SJSA1 (cell line): ENCODE data around the gene FCSK. TPM values are rescaled to one million over a fixed set of nuclear protein-coding genes. Genes with fewer than 3 reads are reported as not detected.
A peak's percentile ranks its signal among the peaks of the same experiment; 100 is the strongest.

Experiments
- DNase-seq, 2 experiments: peaks; one replicate each; pipeline ENCODE4 v3.0.0-alpha.2; 2015 to 2020; ENCODE audit warnings: low spot score in 2 of 2, low read depth in 1 of 2
- H3K27ac ChIP-seq: fragments of 250-450 bp; sonication (Bioruptor Pico); 2 replicates; pipeline ENCODE4 v1.5.1; 2020; ENCODE audit warnings: mild to moderate bottlenecking, moderate library complexity
- H3K27me3 ChIP-seq: fragments of 250-450 bp; sonication (Bioruptor Pico); replicated peaks from 2 replicates; pipeline ENCODE4 v1.5.1; 2020; ENCODE audit warnings: mild to moderate bottlenecking, moderate library complexity
- H3K36me3 ChIP-seq: fragments of 250-450 bp; sonication (Bioruptor Pico); 2 replicates; pipeline ENCODE4 v1.5.1; 2020; ENCODE audit warnings: mild to moderate bottlenecking
- H3K4me1 ChIP-seq: fragments of 250-450 bp; sonication (Bioruptor Pico); replicated peaks from 2 replicates; pipeline ENCODE4 v1.6.1; 2021; ENCODE audit warnings: mild to moderate bottlenecking
- H3K4me3 ChIP-seq: fragments of 250-450 bp; sonication (Bioruptor Pico); 2 replicates; pipeline ENCODE4 v1.5.1; 2020; ENCODE audit warnings: mild to moderate bottlenecking
- H3K9me3 ChIP-seq: fragments of 250-450 bp; sonication (Bioruptor Pico); replicated peaks from 2 replicates; pipeline ENCODE4 v1.5.1; 2020; ENCODE audit warnings: mild to moderate bottlenecking
- total RNA-seq: library from RNA; depleted of rRNA; stranded (reverse); fragments of >200 nt; shearing (Covaris generic); gene quantifications from 2 replicates; pipeline ENCODE4 v1.2.3, GENCODE V29; 2014

FCSK gene
- total RNA-seq, 1 experiment from 2014 or later, result 3.4 TPM

DNA sequence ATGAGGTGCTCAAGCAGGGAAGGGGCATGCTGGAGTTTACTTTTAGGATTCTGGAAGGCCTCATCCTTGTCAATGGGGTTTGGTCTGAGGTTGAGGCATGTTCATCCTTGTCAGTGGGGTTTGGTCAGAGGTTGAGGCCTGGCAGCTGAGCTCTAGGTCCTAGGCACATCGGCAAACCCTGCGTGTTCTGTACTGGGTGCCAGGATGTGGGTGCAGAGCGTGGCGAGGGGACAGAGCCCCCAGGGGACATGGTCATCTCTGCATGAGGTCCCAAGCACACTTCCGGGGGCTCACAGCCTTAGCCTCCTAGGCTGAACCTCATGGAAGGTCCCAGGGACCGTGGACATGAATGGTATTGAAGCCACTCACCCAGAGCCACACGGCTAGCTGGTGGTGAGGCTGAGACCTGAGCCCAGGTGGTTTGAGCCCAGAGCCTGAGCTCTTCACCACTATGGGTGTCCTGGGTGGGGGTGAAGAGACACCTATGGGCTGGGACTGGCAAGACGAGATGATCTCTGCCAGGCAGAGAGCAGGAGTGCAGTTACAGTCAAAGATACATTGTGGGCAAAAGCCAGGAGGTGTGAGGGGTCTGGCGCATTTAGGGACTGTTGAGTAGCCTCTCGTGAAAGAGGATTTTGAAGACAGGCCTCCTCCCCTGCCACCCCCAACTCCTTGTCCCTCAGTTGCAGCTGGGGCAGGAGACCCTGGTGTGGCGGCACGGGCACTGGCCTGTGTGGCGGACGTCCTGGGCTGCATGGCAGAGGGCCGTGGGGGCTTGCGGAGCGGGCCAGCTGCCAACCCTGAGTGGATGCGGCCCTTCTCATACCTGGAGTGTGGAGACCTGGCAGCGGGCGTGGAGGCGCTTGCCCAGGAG, 19.3 kb downstream of the FCSK start:
- no peak overlapping the region for H3K4me3 ChIP-seq
- H3K9me3 ChIP-seq, result no peaks in the 10 kb centered on the region
- no peak overlapping the region for H3K27ac ChIP-seq
- peaks cover 17% of the 10 kb centered on the region for H3K36me3 ChIP-seq
- H3K4me1 ChIP-seq, result peaks cover 15% of the 10 kb centered on the region
- no peak for DNase-seq
- no peaks in the 10 kb centered on the region for H3K27me3 ChIP-seq

DNA sequence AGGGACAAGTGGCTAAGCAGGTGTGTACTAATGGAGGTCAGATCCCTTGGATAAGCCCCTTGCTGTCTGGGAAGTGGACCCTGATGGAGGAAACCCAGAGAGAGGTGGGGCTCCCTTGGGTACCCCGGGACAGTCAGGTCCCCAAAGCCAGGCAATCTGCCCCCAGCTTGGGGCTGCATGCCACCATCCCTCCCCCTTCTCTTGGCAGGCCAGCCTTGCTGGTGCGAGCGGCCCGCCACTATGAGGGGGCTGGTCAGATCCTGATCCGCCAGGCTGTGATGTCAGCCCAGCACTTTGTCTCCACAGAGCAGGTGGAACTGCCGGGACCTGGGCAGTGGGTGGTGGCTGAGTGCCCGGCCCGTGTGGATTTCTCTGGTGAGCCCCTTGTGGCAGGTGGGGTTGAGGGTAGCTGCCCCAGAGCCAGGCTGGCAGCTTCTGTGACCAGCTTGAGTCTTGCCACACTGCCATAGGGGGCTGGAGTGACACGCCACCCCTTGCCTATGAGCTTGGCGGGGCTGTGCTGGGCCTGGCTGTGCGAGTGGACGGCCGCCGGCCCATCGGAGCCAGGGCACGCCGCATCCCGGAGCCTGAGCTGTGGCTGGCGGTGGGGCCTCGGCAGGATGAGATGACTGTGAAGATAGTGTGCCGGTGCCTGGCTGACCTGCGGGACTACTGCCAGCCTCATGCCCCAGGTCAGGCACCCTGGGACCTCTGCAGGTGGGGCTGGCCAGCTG, 20.1 kb downstream of the FCSK start:
- DNase-seq, result no peak
- no peaks in the 10 kb centered on the region for H3K27me3 ChIP-seq
- H3K36me3 ChIP-seq, result peaks cover 25% of the 10 kb centered on the region
- no peaks in the 10 kb centered on the region for H3K9me3 ChIP-seq
- H3K4me1 ChIP-seq, result peaks cover 15% of the 10 kb centered on the region
- H3K4me3 ChIP-seq, result no peak overlapping the region
- no peak overlapping the region for H3K27ac ChIP-seq

DNA sequence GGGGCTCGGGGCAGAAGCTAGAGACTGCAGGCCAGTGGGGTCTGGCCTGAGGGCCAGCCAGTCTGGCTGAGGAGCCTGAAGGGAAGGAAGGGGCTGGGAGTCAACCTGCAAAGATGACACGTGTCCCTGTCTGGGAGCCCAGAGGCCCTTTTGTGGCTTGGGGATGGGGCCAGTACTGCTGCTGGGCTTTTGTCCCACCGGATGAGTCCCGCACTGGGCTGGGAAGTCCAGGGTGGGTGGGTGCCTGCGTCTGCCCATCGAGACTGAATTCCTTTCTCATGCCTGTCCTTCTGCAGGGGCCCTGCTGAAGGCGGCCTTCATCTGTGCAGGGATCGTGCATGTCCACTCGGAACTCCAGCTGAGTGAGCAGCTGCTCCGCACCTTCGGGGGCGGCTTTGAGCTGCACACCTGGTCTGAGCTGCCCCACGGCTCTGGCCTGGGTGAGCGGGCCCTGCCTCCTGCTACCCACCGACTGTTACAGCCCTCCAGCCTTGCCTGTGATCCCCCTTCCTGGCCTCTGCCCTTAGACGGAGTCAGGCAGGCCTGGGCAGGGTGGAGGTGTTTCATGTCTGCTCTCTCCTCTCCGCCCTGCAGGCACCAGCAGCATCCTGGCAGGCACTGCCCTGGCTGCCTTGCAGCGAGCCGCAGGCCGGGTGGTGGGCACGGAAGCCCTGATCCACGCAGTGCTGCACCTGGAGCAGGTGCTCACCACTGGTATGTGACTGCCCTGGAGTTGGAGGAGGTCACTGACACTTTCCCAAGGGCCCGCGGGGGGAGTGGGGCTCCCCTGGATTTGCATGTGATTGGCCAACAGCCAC, 20.9 kb downstream of the FCSK start:
- Histone ChIP-seq H3K9me3 (no peaks in the 10 kb centered on the region), H3K27ac (no peak overlapping the region)

DNA sequence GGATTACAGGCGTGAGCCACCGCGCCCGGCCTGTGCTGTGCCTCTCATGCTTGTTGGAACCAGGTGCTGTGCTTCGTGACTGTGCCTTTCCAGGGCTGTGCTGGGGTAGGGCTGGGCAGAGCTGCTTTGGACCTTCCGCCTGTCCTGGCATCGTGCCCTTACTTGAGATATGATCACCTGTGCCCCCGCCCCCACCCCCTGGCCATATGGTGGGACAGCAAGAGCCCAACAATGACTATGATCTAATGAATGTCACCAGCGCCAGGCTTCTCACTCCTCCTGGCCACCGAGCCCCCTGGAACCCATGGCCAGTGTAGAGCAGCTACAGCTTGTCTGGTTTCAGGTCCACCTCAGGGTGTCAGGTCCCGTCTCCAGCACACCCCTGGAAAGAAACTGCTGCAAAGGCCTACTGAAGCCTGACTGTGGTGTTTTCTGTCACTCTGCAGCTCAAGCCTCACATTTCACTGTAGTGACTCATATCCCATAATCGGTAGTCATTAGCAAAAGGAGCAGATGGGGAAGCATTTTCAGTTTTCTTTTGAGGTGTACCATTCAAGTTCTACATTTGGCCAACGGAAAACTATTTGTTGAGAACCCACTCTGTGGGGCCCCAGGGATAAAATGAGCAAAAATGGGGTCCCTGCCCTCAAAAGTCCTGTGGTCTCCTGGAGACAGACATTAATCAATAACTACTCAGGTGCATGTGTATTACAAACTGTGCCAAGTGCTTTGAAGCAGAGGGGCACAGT, 22.1 kb downstream of the FCSK start:
- Histone ChIP-seq H3K9me3 (no peaks in the 10 kb centered on the region), H3K4me1 (peaks cover 19% of the 10 kb centered on the region), H3K4me3 (no peak overlapping the region), H3K36me3 (peaks cover 45% of the 10 kb centered on the region), H3K27me3 (no peaks in the 10 kb centered on the region), H3K27ac (peak overlapping the region; percentile 64)
- peak; percentile 62 to 64 for DNase-seq

More for the DNA sequence above, 20.9 kb downstream of the FCSK start:
- Histone ChIP-seq H3K36me3 (peaks cover 33% of the 10 kb centered on the region), H3K4me1 (peaks cover 15% of the 10 kb centered on the region), H3K27me3 (no peaks in the 10 kb centered on the region), H3K4me3 (no peak overlapping the region)
- no peak for DNase-seq

DNA sequence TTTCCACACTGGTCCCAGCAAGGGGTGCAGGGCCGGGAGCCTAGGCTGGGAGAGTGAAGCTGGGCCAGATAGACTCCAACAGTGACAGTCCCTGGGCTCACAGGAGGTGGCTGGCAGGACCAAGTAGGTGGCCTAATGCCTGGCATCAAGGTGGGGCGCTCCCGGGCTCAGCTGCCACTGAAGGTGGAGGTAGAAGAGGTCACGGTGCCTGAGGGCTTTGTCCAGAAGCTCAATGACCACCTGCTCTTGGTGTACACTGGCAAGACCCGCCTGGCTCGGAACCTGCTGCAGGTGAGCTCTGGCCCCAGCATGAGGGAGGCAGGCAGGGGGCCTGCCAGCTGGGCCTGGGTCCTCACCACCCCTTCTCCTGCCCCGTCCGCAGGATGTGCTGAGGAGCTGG, 23.8 kb downstream of the FCSK start:
- Histone ChIP-seq H3K27ac (no peak overlapping the region), H3K36me3 (peaks cover 55% of the 10 kb centered on the region), H3K27me3 (no peaks in the 10 kb centered on the region), H3K4me1 (peaks cover 33% of the 10 kb centered on the region), H3K9me3 (0 out of 2 replicates have a peak, but pooled peaks cover 3% of the 10 kb centered on the region), H3K4me3 (no peak overlapping the region)
- DNase-seq, result no peak

DNA sequence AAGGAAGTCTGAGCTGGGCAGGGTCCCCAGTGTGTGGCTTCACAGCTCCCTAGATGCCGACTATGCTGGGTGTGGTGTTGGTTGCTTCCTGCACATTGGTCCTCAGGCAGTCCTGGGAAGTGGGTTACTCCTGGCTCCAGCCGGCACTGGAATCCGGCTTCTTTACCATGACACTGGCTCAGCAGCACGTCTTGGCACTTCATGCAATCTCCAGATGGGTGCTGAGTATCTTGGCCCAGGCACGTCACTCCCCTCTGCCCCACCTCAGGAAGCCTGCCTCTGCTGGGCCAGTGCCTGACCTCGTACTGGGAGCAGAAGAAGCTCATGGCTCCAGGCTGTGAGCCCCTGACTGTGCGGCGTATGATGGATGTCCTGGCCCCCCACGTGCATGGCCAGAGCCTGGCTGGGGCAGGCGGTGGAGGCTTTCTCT, 24.5 kb downstream of the FCSK start:
- no peak overlapping the region for H3K27ac ChIP-seq
- H3K4me3 ChIP-seq, result no peak overlapping the region

DNA sequence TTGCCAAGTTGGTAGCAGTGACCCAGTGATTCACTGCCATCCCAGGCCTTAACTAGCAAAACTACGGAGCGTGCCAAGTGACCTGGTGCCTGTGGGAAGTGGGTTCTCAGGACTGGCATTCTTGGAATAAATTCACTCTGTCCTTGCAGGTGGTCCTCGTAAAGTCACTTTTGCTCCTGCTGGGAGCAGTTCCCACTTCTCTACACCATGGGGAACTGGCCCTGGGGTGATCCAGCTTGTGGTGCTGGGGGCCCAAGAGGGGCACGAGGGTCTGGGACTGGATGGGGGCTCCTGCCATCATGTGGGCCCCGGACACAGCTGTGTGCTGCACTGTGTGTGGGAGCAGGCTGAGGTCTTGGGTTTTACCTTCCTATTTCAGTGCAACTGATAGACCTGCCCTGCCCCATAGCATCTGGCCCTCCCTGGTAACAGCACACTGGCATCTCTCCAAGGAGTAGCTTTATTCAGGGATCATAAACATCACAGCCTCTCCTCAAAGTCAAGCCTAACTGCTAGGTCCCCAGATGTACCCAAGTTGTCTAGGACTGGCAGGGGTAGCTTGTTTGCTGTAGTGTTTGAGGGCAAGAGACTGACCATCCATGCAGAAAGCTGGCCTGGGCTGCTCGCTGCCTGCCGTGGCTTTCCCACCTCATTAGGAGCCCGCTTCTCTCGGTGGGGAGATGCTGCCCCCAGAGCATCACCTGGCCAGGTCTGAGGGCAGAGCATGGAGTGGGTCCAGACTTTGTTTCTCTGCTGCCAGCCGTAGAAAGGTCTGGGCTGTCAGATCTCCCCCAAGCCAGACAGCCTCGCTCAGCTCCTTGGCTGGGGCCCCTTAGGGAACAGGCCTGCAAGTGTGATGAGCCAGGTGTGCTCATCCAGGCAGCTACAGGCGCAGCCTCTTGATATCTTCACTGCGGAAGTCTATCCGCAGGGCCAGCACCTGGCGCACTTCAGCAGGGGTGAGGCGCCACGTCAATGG, 26.0 kb downstream of the FCSK start:
- Histone ChIP-seq H3K9me3 (0 out of 2 replicates have a peak, but pooled peaks cover 3% of the 10 kb centered on the region), H3K4me3 (no peak overlapping the region), H3K27ac (no peak overlapping the region), H3K4me1 (peaks cover 41% of the 10 kb centered on the region), H3K36me3 (peaks cover 69% of the 10 kb centered on the region), H3K27me3 (no peaks in the 10 kb centered on the region)
- no peak for DNase-seq

More for the DNA sequence above, 24.5 kb downstream of the FCSK start:
- peaks cover 62% of the 10 kb centered on the region for H3K36me3 ChIP-seq
- no peaks in the 10 kb centered on the region for H3K27me3 ChIP-seq
- 0 out of 2 replicates have a peak, but pooled peaks cover 3% of the 10 kb centered on the region for H3K9me3 ChIP-seq
- DNase-seq, result peak in 1 of 2 experiments; percentile 42
- peaks cover 40% of the 10 kb centered on the region for H3K4me1 ChIP-seq

DNA sequence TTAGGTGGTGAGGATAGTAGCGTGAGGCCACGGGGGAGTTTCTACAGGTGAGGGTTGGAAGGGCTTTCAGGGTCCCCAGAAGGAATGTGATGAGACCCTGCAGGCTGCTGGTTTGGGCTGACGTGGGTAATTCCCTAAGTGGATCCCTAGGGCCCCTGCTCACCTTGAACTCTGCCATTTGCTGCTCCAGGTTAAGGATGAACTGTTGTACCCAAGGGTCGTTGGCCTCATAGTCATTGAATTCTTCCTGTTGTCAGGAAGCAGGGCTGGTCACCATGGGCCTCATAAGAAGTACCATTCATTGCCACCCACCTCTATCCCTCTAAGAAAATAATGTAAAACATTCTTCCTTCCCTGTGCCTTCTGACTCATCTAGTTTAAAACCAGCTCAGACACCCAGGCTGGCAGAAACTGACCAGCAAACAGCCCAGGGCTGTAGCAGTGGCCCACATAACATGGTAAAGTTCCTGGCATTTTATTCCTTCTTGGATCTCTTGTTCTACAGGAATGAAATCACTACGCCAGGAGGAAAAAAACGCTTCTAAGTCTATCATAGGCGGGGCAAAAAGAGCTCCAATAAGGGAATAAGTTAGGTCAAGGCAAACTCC, 27.6 kb downstream of the FCSK start:
- H3K9me3 ChIP-seq, result 0 out of 2 replicates have a peak, but pooled peaks cover 3% of the 10 kb centered on the region
- no peaks in the 10 kb centered on the region for H3K27me3 ChIP-seq
- H3K27ac ChIP-seq, result peak overlapping the region; percentile 75
- peaks cover 68% of the 10 kb centered on the region for H3K36me3 ChIP-seq
- peak; percentile 79 to 85 for DNase-seq
- H3K4me1 ChIP-seq, result peaks cover 30% of the 10 kb centered on the region
- H3K4me3 ChIP-seq, result no peak overlapping the region

DNA sequence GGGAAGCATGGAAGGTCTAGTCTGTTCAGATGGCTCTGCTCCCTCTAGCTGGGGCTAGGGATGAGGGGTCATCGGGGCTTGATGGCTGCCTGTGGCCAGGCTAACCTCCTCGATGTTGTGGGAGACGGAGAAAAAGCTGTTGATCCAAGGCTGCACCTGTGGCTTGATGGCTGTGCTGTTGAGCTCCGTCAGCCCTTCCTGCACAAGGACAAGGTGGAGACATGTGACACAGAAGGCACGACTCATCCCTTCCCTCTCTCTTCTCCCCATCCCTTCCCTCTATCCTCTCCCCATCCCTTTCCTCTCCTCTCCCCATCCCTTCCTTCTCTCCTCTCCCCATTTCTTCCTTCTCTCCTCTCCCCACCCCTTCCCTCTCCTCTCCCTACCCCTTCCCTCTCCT, 28.2 kb downstream of the FCSK start:
- H3K27ac ChIP-seq, result peak overlapping the region; percentile 75
- DNase-seq, result no peak
- no peak overlapping the region for H3K4me3 ChIP-seq
- H3K36me3 ChIP-seq, result peaks cover 68% of the 10 kb centered on the region
- H3K4me1 ChIP-seq, result peaks cover 26% of the 10 kb centered on the region
- 0 out of 2 replicates have a peak, but pooled peaks cover 3% of the 10 kb centered on the region for H3K9me3 ChIP-seq
- H3K27me3 ChIP-seq, result no peaks in the 10 kb centered on the region

DNA sequence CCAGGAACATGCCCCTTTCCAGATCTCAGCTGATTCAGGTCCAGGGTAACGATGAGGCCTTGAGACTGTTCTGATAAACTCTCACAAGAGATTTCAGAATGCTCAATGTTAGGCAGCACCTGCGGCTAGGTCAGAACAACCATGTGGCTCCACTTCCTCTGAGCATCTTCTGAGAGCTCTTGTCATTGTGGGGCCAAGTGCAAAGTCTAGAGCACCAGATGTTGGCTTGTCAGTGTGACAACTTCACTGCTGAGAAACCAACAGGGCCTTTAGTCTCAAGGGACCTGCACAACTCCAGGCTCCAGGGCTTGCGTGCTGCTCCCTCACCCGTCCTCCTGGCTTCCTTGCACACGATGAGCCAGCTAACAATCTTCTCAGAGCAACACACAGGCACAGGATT, 29.0 kb downstream of the FCSK start:
- Histone ChIP-seq H3K4me1 (peaks cover 26% of the 10 kb centered on the region), H3K4me3 (no peak overlapping the region), H3K27me3 (no peaks in the 10 kb centered on the region), H3K27ac (no peak overlapping the region), H3K36me3 (peaks cover 66% of the 10 kb centered on the region), H3K9me3 (0 out of 2 replicates have a peak, but pooled peaks cover 3% of the 10 kb centered on the region)
- no peak for DNase-seq

DNA sequence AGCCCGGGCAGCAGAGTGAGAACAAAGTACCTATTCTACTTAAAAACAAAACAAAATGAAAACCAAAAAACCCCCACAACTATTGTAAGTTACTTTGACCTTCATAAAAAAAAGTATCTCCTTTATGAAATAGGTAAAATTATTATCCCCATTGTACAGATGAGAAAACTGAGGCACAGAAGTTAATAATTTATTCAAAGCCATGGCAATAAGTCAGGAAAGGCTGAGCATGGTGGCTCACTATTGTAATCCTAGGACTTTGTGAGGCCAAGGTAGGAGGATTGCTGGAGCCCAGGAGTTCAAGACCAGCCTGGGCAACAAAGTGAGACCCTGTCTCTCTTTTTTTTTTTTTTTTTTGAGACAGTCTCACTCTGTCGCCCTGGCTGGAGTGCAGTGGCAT, 30.5 kb downstream of the FCSK start:
- H3K4me3 ChIP-seq, result no peak overlapping the region
- 0 out of 2 replicates have a peak, but pooled peaks cover 3% of the 10 kb centered on the region for H3K9me3 ChIP-seq
- H3K36me3 ChIP-seq, result peaks cover 59% of the 10 kb centered on the region
- H3K27me3 ChIP-seq, result no peaks in the 10 kb centered on the region
- H3K27ac ChIP-seq, result no peak overlapping the region
- DNase-seq, result no peak
- peaks cover 26% of the 10 kb centered on the region for H3K4me1 ChIP-seq

DNA sequence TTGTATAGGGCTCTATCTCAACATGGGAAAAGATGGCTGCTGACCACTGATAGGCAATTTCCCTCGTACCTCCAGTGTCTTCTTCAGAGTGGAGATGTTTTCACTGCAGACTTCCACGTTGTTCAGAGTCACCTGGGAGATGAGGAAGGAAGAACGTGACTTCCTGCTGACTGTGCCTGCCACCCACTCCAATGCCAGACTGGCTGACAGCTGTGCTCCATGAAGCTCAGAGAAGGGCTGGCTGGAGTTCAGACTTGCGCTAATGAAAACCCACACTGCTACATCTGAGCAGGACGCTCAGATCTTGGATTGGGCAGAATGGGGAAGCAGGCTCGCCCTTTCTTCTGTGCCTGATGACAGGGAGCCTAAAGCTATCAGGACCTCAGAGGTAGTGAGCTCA, 35.9 kb downstream of the FCSK start:
- no peak overlapping the region for H3K27ac ChIP-seq
- no peaks in the 10 kb centered on the region for H3K9me3 ChIP-seq
- H3K4me1 ChIP-seq, result no peaks in the 10 kb centered on the region
- no peak overlapping the region for H3K4me3 ChIP-seq
- peaks cover 46% of the 10 kb centered on the region for H3K36me3 ChIP-seq
- DNase-seq, result no peak
- no peaks in the 10 kb centered on the region for H3K27me3 ChIP-seq
